Loucy (cell line): ENCODE results near the gene SLC22A23.

Source experiments
- H2AFZ ChIP-seq: fragments of 200-600 bp; sonication (generic); 2 replicates; pipeline ENCODE4 v1.6.0; 2016; ENCODE audit warnings: antibody characterized with exemption, mild to moderate bottlenecking, low read length, moderate library complexity
- H3F3A ChIP-seq: fragments of 200-600 bp; 2 replicates; pipeline ENCODE4 v1.6.0; 2016; ENCODE audit warnings: antibody characterized with exemption, low read depth, mild to moderate bottlenecking
- H3K27me3 ChIP-seq: fragments of 200-600 bp; sonication (generic); 2 replicates; pipeline ENCODE4 v1.6.1; 2014; ENCODE audit warnings: low read length, mild to moderate bottlenecking; ENCODE audit not compliant: insufficient read depth, poor library complexity, severe bottlenecking
- H3K36me3 ChIP-seq: fragments of 200-600 bp; sonication (generic); 2 replicates; pipeline ENCODE4 v1.6.1; 2016; ENCODE audit warnings: low read length; ENCODE audit not compliant: insufficient read depth
- H3K4me1 ChIP-seq: fragments of 200-600 bp; sonication (generic); 2 replicates; pipeline ENCODE4 v1.5.1; 2014; ENCODE audit warnings: low read length, mild to moderate bottlenecking; ENCODE audit not compliant: insufficient read depth, poor library complexity, severe bottlenecking
- H3K4me2 ChIP-seq: fragments of 200-600 bp; sonication (generic); 2 replicates; pipeline ENCODE4 v1.6.0; 2014; ENCODE audit warnings: antibody characterized with exemption, low read length, low read depth, mild to moderate bottlenecking; ENCODE audit not compliant: poor library complexity, severe bottlenecking
- H3K4me3 ChIP-seq: fragments of 200-600 bp; sonication (generic); 2 replicates; pipeline ENCODE4 v1.5.1; 2014; ENCODE audit warnings: low read length, mild to moderate bottlenecking, mixed read lengths; ENCODE audit not compliant: poor library complexity, severe bottlenecking
- H3K79me2 ChIP-seq: fragments of 200-600 bp; sonication (generic); 2 replicates; pipeline ENCODE4 v1.6.1; 2014; ENCODE audit warnings: low read length; ENCODE audit not compliant: insufficient read depth
- H3K9ac ChIP-seq: fragments of 200-600 bp; sonication (generic); 2 replicates; pipeline ENCODE4 v1.6.0; 2014; ENCODE audit warnings: mild to moderate bottlenecking, low read depth, low read length, moderate library complexity; ENCODE audit not compliant: poor library complexity, severe bottlenecking
- H3K9me2 ChIP-seq: fragments of 200-600 bp; sonication (generic); replicated peaks from 2 replicates; pipeline ENCODE4 v1.6.1; 2016; ENCODE audit warnings: low read depth, low read length, mixed read lengths
- H3K9me3 ChIP-seq: fragments of 200-600 bp; sonication (generic); 2 replicates; pipeline ENCODE4 v1.6.1; 2014; ENCODE audit warnings: mild to moderate bottlenecking, antibody characterized with exemption, low read length, low read depth; ENCODE audit not compliant: insufficient read depth
- H4K20me1 ChIP-seq: fragments of 200-600 bp; sonication (generic); 2 replicates; pipeline ENCODE4 v1.6.0; 2014; ENCODE audit warnings: antibody characterized with exemption, low read length, mild to moderate bottlenecking; ENCODE audit not compliant: insufficient read depth, poor library complexity, severe bottlenecking
- EZH2phosphoT487 ChIP-seq: fragments of 200-600 bp; IDR thresholded peaks from 2 replicates; pipeline ENCODE4 v1.6.1; 2018; ENCODE audit warnings: antibody characterized with exemption, mild to moderate bottlenecking, moderate library complexity, borderline replicate concordance
- TF ChIP-seq, protein P1 (sequence below): fragments of 200-600 bp; sonication (generic); conservative IDR thresholded peaks from 2 replicates; pipeline ENCODE4 v1.5.1; 2014; ENCODE audit warnings: mild to moderate bottlenecking, antibody characterized with exemption, low read length

The SLC22A23 gene

DNA sequence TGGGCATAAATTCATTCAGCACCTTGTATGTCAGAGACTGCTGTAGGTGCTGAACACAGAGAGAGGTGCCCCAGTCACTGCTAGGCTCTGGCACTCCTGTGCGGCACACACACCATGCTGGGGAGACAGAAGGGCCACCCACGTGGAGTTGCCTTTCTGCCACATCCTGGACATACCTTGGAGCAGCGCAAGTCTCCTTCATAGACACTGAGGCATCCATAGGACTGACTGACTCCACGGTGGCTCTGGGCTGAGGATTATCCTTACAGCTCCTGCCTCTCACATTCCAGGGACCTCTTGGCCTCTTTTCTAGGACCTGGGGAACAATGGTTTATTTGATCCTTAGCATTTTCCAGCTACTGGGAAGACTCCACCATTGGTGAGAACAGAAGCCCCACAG lies 26.0 kb upstream of the SLC22A23 start:
- Histone ChIP-seq H3K9me3 (no peaks in the 10 kb centered on the region; the same call in 1 of the 2 replicates), H3K36me3 (no peaks in the 10 kb centered on the region), H3K4me2 (no peak overlapping the region), H3K9me2 (no peaks in the 10 kb centered on the region), H3K27me3 (no peaks in the 10 kb centered on the region), H3K4me3 (no peak overlapping the region), H3K9ac (no peak overlapping the region), H3K4me1 (no peaks in the 10 kb centered on the region), H3K79me2 (no peaks in the 10 kb centered on the region), H4K20me1 (no peaks in the 10 kb centered on the region), H2AFZ (no peak overlapping the region), H3F3A (no peaks in the 10 kb centered on the region)
- TF ChIP-seq, protein P1, sequence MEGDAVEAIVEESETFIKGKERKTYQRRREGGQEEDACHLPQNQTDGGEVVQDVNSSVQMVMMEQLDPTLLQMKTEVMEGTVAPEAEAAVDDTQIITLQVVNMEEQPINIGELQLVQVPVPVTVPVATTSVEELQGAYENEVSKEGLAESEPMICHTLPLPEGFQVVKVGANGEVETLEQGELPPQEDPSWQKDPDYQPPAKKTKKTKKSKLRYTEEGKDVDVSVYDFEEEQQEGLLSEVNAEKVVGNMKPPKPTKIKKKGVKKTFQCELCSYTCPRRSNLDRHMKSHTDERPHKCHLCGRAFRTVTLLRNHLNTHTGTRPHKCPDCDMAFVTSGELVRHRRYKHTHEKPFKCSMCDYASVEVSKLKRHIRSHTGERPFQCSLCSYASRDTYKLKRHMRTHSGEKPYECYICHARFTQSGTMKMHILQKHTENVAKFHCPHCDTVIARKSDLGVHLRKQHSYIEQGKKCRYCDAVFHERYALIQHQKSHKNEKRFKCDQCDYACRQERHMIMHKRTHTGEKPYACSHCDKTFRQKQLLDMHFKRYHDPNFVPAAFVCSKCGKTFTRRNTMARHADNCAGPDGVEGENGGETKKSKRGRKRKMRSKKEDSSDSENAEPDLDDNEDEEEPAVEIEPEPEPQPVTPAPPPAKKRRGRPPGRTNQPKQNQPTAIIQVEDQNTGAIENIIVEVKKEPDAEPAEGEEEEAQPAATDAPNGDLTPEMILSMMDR = no peak
- no peak for TF ChIP-seq EZH2phosphoT487

DNA sequence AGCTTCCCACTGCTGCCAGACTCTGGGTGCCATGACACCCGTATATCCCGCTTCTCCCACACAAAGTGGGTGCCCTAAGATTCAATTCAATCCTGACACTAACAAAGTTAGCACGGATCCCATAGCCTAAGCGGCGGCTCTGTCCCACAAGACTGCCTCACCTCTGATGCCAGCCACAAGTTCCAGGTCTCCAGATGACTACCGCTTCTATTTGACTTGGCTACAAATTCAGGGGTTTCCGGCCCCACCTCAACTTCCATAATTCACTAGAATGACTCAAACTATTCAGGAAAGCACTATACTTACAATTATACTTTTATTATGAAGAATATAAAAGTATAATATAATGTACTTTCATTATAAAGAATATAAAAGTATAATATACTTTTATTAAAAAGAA lies 24.8 kb upstream of the SLC22A23 start:
- no peaks in the 10 kb centered on the region; the same call in 1 of the 2 replicates for H3K9me3 ChIP-seq
- H3K9me2 ChIP-seq = no peaks in the 10 kb centered on the region
- H3F3A ChIP-seq = no peaks in the 10 kb centered on the region
- no peak overlapping the region for H3K4me2 ChIP-seq
- TF ChIP-seq EZH2phosphoT487 = no peak
- TF ChIP-seq, protein P1 = no peak
- H3K27me3 ChIP-seq = no peaks in the 10 kb centered on the region
- H2AFZ ChIP-seq = no peak overlapping the region
- no peaks in the 10 kb centered on the region for H3K79me2 ChIP-seq
- H3K9ac ChIP-seq = no peak overlapping the region
- no peak overlapping the region for H3K4me3 ChIP-seq
- H4K20me1 ChIP-seq = no peaks in the 10 kb centered on the region
- H3K4me1 ChIP-seq = no peaks in the 10 kb centered on the region
- no peaks in the 10 kb centered on the region for H3K36me3 ChIP-seq

DNA sequence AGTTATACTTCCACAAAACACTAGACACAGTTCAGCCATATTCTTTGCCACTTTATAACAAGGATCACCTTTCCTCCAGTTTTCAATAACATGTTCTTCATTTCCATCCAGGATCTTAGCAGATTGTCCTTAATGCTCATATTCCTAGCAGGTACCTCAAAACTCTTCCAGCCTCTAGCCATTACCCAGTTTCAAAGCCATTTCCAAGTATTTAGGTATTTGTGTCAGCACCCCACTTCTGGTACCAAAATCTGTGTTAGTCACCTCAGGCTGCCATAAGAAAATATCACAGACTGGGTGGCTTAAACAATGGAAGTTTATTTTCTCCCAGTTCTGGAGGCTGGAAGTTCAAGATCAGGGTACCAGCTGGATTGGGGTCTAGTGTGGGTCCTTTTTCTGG lies 23.2 kb upstream of the SLC22A23 start:
- Histone ChIP-seq H3K27me3 (no peaks in the 10 kb centered on the region), H3K4me2 (no peak overlapping the region), H3K4me1 (no peaks in the 10 kb centered on the region), H3K36me3 (no peaks in the 10 kb centered on the region), H3K9ac (no peak overlapping the region), H3F3A (no peaks in the 10 kb centered on the region), H3K9me2 (no peaks in the 10 kb centered on the region), H2AFZ (no peak overlapping the region), H3K9me3 (no peaks in the 10 kb centered on the region; the same call in 1 of the 2 replicates), H3K79me2 (no peaks in the 10 kb centered on the region), H4K20me1 (no peaks in the 10 kb centered on the region), H3K4me3 (no peak overlapping the region)
- TF ChIP-seq, protein P1 = no peak
- no peak for TF ChIP-seq EZH2phosphoT487
